ENCODE results near the gene MPRIP.

Gene MPRIP

DNA sequence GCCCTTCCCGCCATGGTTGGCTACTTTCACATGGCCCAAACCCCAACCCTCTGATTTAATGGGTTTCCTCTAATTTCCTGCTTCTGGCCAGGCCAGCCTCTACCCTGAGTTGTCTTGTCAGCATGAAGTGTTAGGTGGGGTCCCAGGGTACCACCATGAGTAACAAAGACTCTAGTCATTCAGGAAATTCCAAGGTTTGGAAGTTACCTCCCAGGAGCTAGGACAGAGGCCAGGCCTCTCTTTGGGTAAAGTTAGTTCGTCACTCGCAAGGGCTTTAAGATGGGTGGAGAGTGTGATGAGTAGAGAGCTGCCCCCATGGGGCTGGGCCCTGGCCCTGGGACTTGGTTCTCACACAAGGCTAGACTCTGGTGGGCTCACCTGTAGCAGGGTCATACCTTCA, 109.3 kb downstream of the MPRIP start:
- H3K27ac ChIP-seq = no peak overlapping the region
- TF ChIP-seq, protein P1, sequence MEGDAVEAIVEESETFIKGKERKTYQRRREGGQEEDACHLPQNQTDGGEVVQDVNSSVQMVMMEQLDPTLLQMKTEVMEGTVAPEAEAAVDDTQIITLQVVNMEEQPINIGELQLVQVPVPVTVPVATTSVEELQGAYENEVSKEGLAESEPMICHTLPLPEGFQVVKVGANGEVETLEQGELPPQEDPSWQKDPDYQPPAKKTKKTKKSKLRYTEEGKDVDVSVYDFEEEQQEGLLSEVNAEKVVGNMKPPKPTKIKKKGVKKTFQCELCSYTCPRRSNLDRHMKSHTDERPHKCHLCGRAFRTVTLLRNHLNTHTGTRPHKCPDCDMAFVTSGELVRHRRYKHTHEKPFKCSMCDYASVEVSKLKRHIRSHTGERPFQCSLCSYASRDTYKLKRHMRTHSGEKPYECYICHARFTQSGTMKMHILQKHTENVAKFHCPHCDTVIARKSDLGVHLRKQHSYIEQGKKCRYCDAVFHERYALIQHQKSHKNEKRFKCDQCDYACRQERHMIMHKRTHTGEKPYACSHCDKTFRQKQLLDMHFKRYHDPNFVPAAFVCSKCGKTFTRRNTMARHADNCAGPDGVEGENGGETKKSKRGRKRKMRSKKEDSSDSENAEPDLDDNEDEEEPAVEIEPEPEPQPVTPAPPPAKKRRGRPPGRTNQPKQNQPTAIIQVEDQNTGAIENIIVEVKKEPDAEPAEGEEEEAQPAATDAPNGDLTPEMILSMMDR (conservative IDR thresholded peaks at IDR 0.05) = no peak

GRCh38 chr17:17151962-17152361, 109.7 kb downstream of the MPRIP start:
- no peak overlapping the region for H3K27ac ChIP-seq

GRCh38 chr17:17152385-17152784, 110.1 kb downstream of the MPRIP start:
- TF ChIP-seq, protein P1 (conservative IDR thresholded peaks at IDR 0.05) = no peak
- H3K27ac ChIP-seq = no peak overlapping the region

More at GRCh38 chr17:17151962-17152361, 109.7 kb downstream of the MPRIP start:
- TF ChIP-seq, protein P1 (conservative IDR thresholded peaks at IDR 0.05) = no peak

GRCh38 chr17:17153071-17153470, 110.8 kb downstream of the MPRIP start:
- TF ChIP-seq, protein P1 (conservative IDR thresholded peaks at IDR 0.05) = no peak
- H3K27ac ChIP-seq = no peak overlapping the region

DNA sequence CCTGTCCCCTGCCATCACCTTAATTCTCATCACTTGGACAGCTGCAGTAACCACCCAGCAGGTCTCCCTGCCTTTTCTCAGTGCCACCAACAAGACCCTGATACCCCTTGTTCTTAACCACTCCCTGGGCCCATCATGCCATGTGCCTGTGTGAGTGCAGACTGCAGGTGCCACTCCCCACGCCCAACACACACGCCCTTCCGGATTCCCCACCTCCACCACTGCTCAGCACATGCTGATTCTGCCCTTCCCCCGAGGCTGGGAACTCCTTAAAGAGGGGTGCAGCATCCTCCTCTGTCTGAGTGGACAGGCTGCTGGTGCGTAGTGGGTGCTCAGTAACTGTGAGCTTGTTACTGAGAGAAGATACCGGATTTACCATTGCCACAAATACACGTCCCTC, 111.5 kb downstream of the MPRIP start:
- no peak overlapping the region for H3K27ac ChIP-seq
- TF ChIP-seq, protein P1 (conservative IDR thresholded peaks at IDR 0.05) = no peak

DNA sequence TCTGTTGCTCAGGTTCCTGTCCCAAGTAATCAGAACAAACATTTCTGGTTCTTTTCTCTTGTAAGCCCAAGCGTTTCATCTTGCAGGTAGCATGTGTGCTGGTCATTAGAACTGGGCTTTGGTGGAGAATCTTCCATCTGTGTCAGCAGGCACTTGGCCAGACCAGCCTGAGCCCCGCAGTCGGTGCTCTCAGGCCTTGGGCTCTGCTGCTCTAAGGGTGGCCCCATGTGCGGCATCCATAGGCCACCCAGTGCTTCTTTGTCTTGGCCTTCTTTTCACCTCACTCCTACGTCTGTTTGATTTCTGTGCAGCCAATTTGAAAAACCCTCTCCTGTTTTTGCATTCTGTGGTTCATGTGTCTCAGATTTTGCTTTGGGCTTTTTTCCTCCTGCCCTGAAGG, 112.3 kb downstream of the MPRIP start:
- no peak overlapping the region for H3K27ac ChIP-seq
- TF ChIP-seq, protein P1 (conservative IDR thresholded peaks at IDR 0.05) = no peak

DNA sequence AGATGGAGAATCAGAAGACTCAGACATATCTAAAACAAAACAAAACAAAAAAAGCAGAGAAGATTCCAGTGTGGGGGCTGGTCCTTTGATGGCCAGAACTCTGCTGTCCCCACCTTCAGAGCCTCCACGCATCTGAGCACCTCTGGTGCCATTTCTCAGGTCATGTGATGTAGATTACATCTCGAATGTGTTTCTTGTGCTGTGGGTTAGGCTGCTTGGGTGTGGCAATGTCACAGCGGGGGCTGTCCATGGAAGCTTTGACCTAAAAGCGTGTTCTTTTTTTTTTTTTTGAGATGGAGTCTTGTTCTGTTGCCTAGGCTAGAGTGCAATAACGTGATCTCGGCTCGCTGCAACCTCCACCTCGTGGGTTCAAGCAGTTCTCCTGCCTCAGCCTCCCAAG, 112.7 kb downstream of the MPRIP start:
- no peak overlapping the region for H3K27ac ChIP-seq
- TF ChIP-seq, protein P1 (conservative IDR thresholded peaks at IDR 0.05) = no peak

DNA sequence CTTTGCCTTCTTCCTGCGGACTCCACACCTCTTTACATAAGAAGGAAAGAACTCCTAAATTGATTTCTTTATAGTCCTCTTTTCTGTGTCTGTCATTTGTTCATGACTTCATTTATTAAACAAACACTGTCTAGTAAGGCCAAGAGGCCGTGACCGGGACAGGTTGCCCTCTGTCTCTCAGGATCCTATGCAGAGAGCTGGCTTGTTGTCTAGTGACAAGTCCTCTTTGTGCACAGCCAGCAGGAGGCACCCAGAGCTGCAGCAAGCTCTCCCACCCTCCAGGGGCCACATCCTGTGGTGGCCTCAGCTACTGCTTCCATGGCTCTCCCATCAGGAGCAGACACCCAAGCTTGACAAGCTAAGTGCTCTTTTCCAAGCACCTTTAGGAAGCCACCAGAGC, 113.3 kb downstream of the MPRIP start:
- TF ChIP-seq, protein P1 (conservative IDR thresholded peaks at IDR 0.05) = no peak
- no peak overlapping the region for H3K27ac ChIP-seq
